GM12875 (cell line): ENCODE data around the gene SLC35F3.

Experiments
- H3K4me3 ChIP-seq: one replicate; pipeline ENCODE4 v1.5.1; 2011; ENCODE audit warnings: low read depth, low read length, control low read depth
- TF ChIP-seq, protein P1 (sequence below): IDR thresholded peaks from 2 replicates; pipeline ENCODE4 v1.5.1; 2011; ENCODE audit warnings: low read depth, mild to moderate bottlenecking, control low read depth, inconsistent platforms, low read length, moderate library complexity, borderline replicate concordance; ENCODE audit not compliant: insufficient read depth

Gene SLC35F3

DNA sequence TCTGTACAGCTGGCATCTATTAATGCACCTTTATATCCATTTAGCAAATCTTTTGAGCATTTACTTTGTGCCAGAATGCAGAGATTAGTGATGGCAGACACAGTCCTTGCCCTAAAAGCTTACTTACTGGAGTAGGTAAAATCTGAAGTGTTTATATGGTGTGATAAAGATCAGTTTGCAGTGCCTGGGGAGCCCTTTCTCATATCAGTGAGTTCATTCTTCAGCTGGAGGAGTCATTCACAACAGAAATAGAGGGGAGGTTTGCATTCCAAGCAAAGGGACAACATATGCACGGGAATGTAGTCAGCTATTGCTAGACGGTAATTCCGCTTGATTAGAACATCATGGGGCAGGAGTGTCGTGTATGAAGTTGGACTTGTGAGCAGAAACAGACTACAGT is 8.4 kb downstream of the SLC35F3 start:
- no peak overlapping the region for H3K4me3 ChIP-seq
- TF ChIP-seq, protein P1, sequence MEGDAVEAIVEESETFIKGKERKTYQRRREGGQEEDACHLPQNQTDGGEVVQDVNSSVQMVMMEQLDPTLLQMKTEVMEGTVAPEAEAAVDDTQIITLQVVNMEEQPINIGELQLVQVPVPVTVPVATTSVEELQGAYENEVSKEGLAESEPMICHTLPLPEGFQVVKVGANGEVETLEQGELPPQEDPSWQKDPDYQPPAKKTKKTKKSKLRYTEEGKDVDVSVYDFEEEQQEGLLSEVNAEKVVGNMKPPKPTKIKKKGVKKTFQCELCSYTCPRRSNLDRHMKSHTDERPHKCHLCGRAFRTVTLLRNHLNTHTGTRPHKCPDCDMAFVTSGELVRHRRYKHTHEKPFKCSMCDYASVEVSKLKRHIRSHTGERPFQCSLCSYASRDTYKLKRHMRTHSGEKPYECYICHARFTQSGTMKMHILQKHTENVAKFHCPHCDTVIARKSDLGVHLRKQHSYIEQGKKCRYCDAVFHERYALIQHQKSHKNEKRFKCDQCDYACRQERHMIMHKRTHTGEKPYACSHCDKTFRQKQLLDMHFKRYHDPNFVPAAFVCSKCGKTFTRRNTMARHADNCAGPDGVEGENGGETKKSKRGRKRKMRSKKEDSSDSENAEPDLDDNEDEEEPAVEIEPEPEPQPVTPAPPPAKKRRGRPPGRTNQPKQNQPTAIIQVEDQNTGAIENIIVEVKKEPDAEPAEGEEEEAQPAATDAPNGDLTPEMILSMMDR: no peak

DNA sequence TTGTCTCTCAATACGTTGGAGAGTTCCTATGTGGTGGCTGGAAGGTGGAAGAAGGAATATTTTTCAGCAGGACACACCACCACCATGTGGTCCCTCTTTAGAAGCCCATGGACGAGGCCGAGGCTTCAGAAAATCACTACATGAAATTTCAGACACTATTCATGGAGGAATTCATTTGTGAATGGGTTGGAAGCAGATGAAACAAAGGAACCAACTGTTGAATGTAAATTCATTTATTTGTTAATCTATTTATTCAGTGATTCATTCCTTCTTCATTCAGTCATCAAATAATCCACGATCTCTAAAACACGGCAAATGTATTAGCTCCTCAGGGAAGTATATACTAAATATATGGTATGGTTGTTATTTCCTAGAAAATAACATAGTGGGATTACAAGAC is 12.2 kb downstream of the SLC35F3 start:
- TF ChIP-seq, protein P1: no peak
- H3K4me3 ChIP-seq: no peak overlapping the region

DNA sequence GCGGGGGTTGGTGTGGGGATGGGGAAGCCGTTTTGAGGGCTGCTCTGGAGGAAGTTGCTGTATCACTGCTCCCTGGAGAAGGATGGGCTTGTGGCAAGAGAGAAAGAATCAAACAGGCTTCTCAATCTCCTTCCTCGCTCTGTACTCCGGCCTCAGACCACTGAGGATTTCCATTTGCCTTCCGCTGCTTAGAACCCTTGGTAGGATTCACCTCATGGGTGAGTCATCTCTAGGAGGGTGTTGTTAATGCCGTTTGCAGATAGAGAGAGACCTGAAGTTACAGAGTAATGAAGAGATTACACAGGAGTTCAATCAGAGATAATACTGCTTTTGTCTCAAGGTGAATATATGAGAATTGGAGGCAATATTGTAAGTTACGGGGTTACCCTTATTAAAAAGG is 15.3 kb downstream of the SLC35F3 start:
- no peak overlapping the region for H3K4me3 ChIP-seq
- TF ChIP-seq, protein P1: no peak

DNA sequence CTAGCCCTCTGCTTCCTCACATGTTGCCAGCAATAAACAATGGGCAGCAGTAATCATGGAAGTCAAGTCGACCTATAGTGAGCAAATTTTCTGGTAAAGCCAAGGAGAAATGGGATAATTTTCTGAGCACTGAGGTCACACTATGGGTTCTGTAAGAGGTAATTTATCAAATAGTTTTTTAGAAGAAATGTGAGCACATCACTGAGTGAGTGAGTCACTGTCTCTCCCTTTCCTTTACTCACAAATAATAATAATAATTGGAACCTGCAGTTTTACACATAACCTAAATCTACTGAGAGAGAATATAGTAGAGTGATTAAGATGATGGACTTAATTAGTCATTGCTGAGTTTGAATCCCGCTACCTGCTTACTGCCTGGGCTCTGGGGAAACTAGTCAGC is 23.6 kb downstream of the SLC35F3 start:
- TF ChIP-seq, protein P1: no peak

DNA sequence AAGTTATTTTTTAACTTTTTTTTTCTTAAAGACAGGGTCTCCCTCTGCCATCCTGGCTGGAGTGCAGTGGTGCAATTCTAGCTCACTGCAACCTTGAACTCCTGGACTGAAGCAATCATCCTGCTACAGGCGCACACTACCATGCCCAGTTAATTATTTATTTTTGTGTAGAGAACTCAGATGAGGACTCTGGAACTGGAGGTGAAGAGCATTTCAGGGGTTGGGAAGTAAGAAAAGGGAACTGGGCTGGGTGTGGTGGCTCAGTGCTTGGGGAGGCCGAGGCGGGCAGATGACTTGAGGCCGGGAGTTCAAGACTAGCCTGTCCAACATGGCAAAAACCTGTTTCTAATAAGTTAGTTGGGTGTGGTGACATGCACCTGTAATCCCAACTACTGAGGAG is 28.9 kb downstream of the SLC35F3 start:
- TF ChIP-seq, protein P1: no peak
- H3K4me3 ChIP-seq: no peak overlapping the region

More for the DNA sequence above, 23.6 kb downstream of the SLC35F3 start:
- H3K4me3 ChIP-seq: no peak overlapping the region

DNA sequence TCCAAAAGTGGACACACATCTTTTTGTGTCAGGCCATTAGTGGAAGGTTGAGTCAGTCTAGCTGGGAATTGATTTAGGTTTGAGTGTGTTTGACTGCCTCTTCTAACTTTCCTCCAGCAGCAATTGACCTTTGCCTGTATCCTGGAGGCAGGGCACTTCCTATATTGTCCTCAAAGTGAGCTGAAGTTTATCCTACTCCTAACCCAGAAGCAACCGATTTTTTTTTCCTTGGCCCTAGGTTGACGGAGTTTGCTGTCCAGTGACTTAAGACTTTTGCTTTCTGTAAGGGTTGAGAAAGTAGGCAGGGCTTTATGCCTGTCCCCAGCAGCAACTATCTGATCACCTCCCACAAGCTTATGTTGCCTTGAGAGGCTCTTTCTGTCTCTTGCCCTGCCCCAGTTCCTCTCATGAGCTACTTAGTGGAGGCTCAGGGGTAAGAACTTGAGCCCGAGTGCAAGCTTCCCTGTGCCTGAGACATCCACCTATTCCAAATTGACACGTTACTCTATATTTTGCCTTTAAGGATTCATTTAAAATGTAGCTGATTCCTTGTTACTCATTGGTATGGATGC is 30.9 kb downstream of the SLC35F3 start:
- H3K4me3 ChIP-seq: no peak overlapping the region
- TF ChIP-seq, protein P1: no peak

DNA sequence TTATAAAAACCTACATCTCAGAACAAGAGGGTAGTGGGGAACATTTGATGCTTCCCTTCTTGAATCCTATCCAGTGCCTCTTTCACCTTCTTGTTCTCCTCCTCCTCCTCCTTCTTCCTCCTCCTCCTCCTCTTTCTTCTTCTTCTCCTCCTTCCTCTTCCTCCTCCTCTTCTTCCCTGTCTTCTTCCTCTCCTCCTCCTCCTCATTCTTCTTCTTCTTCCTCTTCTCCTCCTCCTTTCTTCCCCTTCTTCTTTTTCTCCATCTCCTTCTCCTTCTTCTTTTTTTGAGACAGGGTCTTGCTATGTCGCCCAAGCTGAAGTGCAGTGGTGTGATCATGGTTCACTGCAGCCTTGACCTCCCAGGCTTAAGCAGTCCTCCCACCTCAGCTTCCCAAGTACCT is 31.9 kb downstream of the SLC35F3 start:
- TF ChIP-seq, protein P1: no peak
- no peak overlapping the region for H3K4me3 ChIP-seq
